Ammon's horn (tissue), 1 donor: ENCODE results near the gene GALNTL6.
A peak's percentile ranks its signal among the peaks of the same experiment; 100 is the strongest.

Experiments
- DNase-seq: peaks from one replicate; pipeline ENCODE4 v3.0.0-alpha.2; 2016; ENCODE audit warnings: low spot score

Gene GALNTL6

GRCh38 chr4:172553216-172553615 is 740.0 kb downstream of the GALNTL6 start:
- DNase-seq = no peak

- no peak for DNase-seq
Measured at GRCh38 chr4:172554588-172554987, 741.4 kb downstream of the GALNTL6 start.

- peak; percentile 12 for DNase-seq
Measured at GRCh38 chr4:172555725-172556124, 742.5 kb downstream of the GALNTL6 start.

GRCh38 chr4:172573899-172574298 is 760.7 kb downstream of the GALNTL6 start:
- DNase-seq = peak; percentile 5

- DNase-seq = no peak
Measured at GRCh38 chr4:172578712-172579111, 765.5 kb downstream of the GALNTL6 start.

GRCh38 chr4:172584816-172585215 is 771.6 kb downstream of the GALNTL6 start:
- no peak for DNase-seq

GRCh38 chr4:172596206-172596605 is 783.0 kb downstream of the GALNTL6 start:
- DNase-seq = no peak

- DNase-seq = no peak
Measured at GRCh38 chr4:172599554-172599953, 786.4 kb downstream of the GALNTL6 start.

- DNase-seq = no peak
Measured at GRCh38 chr4:172601195-172601594, 788.0 kb downstream of the GALNTL6 start.

GRCh38 chr4:172619218-172619617 is 806.0 kb downstream of the GALNTL6 start:
- DNase-seq = no peak

- DNase-seq = no peak
Measured at GRCh38 chr4:172619798-172620197, 806.6 kb downstream of the GALNTL6 start.

GRCh38 chr4:172628263-172628662 is 815.1 kb downstream of the GALNTL6 start:
- DNase-seq = no peak

GRCh38 chr4:172630280-172630679 is 817.1 kb downstream of the GALNTL6 start:
- DNase-seq = no peak

GRCh38 chr4:172631832-172632231 is 818.6 kb downstream of the GALNTL6 start:
- DNase-seq = no peak

- no peak for DNase-seq
Measured at GRCh38 chr4:172648471-172648870, 835.3 kb downstream of the GALNTL6 start.

- no peak for DNase-seq
Measured at GRCh38 chr4:172649143-172649542, 835.9 kb downstream of the GALNTL6 start.

GRCh38 chr4:172650758-172651530 is 837.7 kb downstream of the GALNTL6 start:
- DNase-seq = no peak

- DNase-seq = no peak
Measured at GRCh38 chr4:172651961-172652360, 838.8 kb downstream of the GALNTL6 start.

- no peak for DNase-seq
Measured at GRCh38 chr4:172652369-172652768, 839.2 kb downstream of the GALNTL6 start.

GRCh38 chr4:172653676-172654075 is 840.5 kb downstream of the GALNTL6 start:
- no peak for DNase-seq

- peak; percentile 5 for DNase-seq
Measured at GRCh38 chr4:172654457-172654856, 841.3 kb downstream of the GALNTL6 start.

- no peak for DNase-seq
Measured at GRCh38 chr4:172656055-172656454, 842.9 kb downstream of the GALNTL6 start.

- DNase-seq = no peak
Measured at GRCh38 chr4:172657081-172657480, 843.9 kb downstream of the GALNTL6 start.

- no peak for DNase-seq
Measured at GRCh38 chr4:172660251-172660650, 847.0 kb downstream of the GALNTL6 start.
